NCI-H1092 treated with DMSO at 0.1 percent for 48 hours (cell line): Measurements from ENCODE around the gene NME4.
"Not testable (repeated sequence)": the region's sequence is repeated elsewhere in the genome, so short reads cannot be mapped to it uniquely, and the experiment has no call there.

Source experiments
- DNase-seq: peaks from one replicate; lab custom pipeline; 2025; lab: John Stamatoyannopoulos, UW

NME4 gene

GRCh38 chr16:377419-377951 is 19.5 kb upstream of the NME4 start:
- DNase-seq, result no peak

- DNase-seq, result not testable (repeated sequence)
Observed at GRCh38 chr16:378113-378820, 18.7 kb upstream of the NME4 start.

GRCh38 chr16:378821-379182 is 18.2 kb upstream of the NME4 start:
- DNase-seq, result no peak

GRCh38 chr16:379183-379960 is 17.6 kb upstream of the NME4 start:
- peak; percentile 42 for DNase-seq

- DNase-seq, result no peak
Observed at GRCh38 chr16:379961-380761, 16.8 kb upstream of the NME4 start.

GRCh38 chr16:380762-381011 is 16.3 kb upstream of the NME4 start:
- no peak for DNase-seq

- DNase-seq, result no peak
Observed at GRCh38 chr16:381012-381788, 15.8 kb upstream of the NME4 start.

GRCh38 chr16:381789-382717 is 14.9 kb upstream of the NME4 start, which contains the start of gene PGAP6:
PGAP6 (minus strand) TSS chr16:381978; CDS start chr16:381821, 157 bp downstream.
- peak; percentile 39 for DNase-seq

GRCh38 chr16:383326-384051 is 13.5 kb upstream of the NME4 start:
- no peak for DNase-seq

GRCh38 chr16:386641-387156 is 10.3 kb upstream of the NME4 start:
- no peak for DNase-seq

GRCh38 chr16:387761-388666 is 9.0 kb upstream of the NME4 start:
- not testable (repeated sequence) for DNase-seq

GRCh38 chr16:389352-389751 is 7.6 kb upstream of the NME4 start:
- DNase-seq, result no peak

- DNase-seq, result peak; percentile 41
Observed at GRCh38 chr16:391885-392335, 5.1 kb upstream of the NME4 start.

GRCh38 chr16:392450-393030 is 4.5 kb upstream of the NME4 start:
- DNase-seq, result no peak

- peak; percentile 55 for DNase-seq
Observed at GRCh38 chr16:396199-396598, 800 bp upstream of the NME4 start.

- DNase-seq, result peak; percentile 55
Observed at GRCh38 chr16:396605-397004, 394 bp upstream of the NME4 start.

GRCh38 chr16:397736-398332 is 835 bp downstream of the NME4 start:
- no peak for DNase-seq
